ENCODE results near the gene TBC1D2B. TPM values are rescaled to one million over a fixed set of nuclear protein-coding genes. Genes with fewer than 3 reads are reported as not detected.

The TBC1D2B gene
- total RNA-seq, 1 donor from 2014 or later: 13.8 TPM

DNA sequence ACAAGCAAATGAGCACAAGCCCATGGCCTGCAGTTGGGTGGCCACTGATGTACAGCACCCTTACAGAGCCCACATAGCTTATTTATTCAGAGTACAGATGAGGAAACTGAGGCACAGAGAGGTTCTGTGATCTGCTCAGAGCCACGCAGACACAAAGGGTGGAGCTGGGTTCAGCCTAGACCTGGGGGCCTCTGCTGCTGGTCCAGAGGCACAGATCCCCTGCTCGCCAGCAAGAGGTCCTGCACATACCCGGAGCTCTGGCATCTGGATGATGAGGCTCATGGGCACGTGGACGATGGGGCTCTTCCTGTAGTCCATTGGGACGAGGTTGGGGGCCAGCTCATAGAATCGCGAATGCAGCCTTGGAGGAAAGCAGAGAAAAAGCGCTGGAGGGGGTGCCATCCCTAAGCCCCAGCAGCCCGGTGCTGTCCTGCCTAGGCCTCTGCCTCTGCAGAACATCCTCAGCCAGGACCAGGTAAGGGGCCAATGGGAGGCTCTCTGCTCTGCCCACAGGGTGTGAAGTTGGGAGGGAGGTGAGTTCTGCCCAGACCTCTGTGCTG lies 33.5 kb upstream of the TBC1D2B start:
- TF ChIP-seq, protein P1, sequence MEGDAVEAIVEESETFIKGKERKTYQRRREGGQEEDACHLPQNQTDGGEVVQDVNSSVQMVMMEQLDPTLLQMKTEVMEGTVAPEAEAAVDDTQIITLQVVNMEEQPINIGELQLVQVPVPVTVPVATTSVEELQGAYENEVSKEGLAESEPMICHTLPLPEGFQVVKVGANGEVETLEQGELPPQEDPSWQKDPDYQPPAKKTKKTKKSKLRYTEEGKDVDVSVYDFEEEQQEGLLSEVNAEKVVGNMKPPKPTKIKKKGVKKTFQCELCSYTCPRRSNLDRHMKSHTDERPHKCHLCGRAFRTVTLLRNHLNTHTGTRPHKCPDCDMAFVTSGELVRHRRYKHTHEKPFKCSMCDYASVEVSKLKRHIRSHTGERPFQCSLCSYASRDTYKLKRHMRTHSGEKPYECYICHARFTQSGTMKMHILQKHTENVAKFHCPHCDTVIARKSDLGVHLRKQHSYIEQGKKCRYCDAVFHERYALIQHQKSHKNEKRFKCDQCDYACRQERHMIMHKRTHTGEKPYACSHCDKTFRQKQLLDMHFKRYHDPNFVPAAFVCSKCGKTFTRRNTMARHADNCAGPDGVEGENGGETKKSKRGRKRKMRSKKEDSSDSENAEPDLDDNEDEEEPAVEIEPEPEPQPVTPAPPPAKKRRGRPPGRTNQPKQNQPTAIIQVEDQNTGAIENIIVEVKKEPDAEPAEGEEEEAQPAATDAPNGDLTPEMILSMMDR (IDR thresholded peaks at IDR 0.05; ENCODE audit: unreplicated experiment): no peak
- Mint-ChIP-seq H3K4me1 (ENCODE audit: unreplicated experiment) (peaks cover 1% of the 10 kb centered on the region), H3K27ac (ENCODE audit: unreplicated experiment) (no peak overlapping the region), H3K4me3 (ENCODE audit: unreplicated experiment) (no peak overlapping the region), H3K27me3 (ENCODE audit: unreplicated experiment) (no peaks in the 10 kb centered on the region), H3K9me3 (ENCODE audit: unreplicated experiment) (no peaks in the 10 kb centered on the region), H3K36me3 (ENCODE audit: low read depth, unreplicated experiment) (no peaks in the 10 kb centered on the region)
- DNase-seq (ENCODE audit: low spot score): no peak

DNA sequence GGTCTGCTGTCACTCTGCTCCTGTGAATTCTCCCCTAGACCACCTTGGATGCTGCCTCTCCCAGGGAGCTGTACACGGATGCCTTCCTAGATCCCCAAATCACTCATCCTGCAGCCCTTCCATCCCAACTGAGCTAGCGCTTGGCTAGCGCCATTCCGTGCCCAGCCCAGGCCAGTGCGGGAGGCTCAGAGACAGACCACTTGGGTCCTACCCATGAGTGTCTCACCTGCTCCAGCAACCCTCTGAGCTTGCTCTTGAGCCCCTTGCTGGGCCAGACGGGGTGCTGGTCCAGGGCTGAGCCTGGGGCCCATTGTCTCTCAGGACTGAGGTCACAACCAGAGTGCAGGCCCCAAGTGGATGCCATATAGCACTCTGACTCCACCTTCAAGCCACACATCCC lies 32.6 kb upstream of the TBC1D2B start:
- Mint-ChIP-seq H3K36me3 (ENCODE audit: low read depth, unreplicated experiment) (no peaks in the 10 kb centered on the region), H3K9me3 (ENCODE audit: unreplicated experiment) (no peaks in the 10 kb centered on the region), H3K4me1 (ENCODE audit: unreplicated experiment) (peaks cover 4% of the 10 kb centered on the region), H3K27me3 (ENCODE audit: unreplicated experiment) (no peaks in the 10 kb centered on the region), H3K4me3 (ENCODE audit: unreplicated experiment) (no peak overlapping the region), H3K27ac (ENCODE audit: unreplicated experiment) (no peak overlapping the region)
- no peak for DNase-seq (ENCODE audit: low spot score)
- TF ChIP-seq, protein P1 (IDR thresholded peaks at IDR 0.05; ENCODE audit: unreplicated experiment): no peak

DNA sequence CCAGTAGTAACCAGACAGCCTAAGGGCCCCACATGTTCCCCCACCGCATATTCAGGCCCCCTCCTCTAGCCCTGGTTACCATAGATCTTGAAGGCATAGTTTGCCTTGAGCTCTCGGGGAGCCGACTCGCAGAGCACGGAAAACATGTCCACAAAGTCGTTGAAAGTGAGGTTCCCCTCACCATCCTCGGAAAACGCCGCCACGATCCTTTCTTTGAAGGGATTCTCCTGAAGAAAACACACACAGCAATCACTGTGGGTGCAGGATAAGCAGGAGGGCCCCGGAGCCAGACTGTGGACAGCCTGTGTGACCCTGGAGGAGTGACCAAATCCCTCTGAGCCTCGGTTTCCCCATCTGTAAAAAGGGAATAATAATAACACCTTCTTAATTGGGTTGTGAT lies 31.6 kb upstream of the TBC1D2B start:
- TF ChIP-seq, protein P1 (IDR thresholded peaks at IDR 0.05; ENCODE audit: unreplicated experiment): no peak
- Mint-ChIP-seq H3K27me3 (ENCODE audit: unreplicated experiment) (peaks cover 4% of the 10 kb centered on the region), H3K36me3 (ENCODE audit: low read depth, unreplicated experiment) (no peaks in the 10 kb centered on the region), H3K4me1 (ENCODE audit: unreplicated experiment) (peaks cover 9% of the 10 kb centered on the region), H3K27ac (ENCODE audit: unreplicated experiment) (no peak overlapping the region), H3K4me3 (ENCODE audit: unreplicated experiment) (no peak overlapping the region), H3K9me3 (ENCODE audit: unreplicated experiment) (no peaks in the 10 kb centered on the region)
- DNase-seq (ENCODE audit: low spot score): no peak

DNA sequence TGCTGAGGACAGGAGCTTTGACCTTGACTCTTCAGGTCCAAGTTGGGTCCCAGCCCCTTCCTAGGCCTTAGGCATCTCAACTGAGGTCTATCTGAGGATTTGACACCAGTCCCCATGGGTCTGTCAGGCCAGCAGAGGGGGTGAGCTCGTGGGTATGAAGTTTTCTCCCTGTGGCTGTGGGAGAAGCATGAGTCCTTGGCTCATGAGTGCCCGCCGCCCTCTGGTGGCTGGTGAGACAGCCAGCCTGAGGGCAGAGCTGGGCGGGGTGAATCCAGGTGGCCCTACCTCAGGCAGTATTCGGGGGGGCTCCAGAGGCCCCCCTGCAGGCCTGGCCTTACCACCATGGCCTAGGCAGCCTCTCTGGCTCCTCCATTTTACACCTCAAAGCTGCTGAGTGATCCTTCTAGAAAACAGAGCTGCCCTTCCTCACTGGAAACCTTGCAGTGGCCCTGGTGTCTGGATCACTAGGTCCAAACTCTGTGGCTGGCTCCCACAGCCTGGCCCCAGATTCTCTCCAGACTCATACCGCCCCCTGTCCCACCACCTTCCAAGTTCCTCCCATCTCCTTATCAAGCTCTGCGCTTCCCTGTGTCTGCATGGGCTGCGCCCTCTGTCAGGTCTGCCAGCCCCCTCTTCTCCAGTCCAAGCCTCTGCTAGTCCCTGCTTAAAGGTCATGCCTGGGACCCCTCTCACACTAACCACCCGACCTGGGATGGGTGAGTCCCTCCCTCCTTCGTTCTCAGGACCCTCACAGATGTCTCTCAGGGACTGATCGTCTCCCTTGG lies 31.0 kb upstream of the TBC1D2B start:
- peak; percentile 87 for DNase-seq (ENCODE audit: low spot score)
- TF ChIP-seq, protein P1 (IDR thresholded peaks at IDR 0.05; ENCODE audit: unreplicated experiment): peak; percentile 84
- H3K4me1 Mint-ChIP-seq (ENCODE audit: unreplicated experiment): peaks cover 14% of the 10 kb centered on the region
- peaks cover 4% of the 10 kb centered on the region for H3K27me3 Mint-ChIP-seq (ENCODE audit: unreplicated experiment)
- H3K36me3 Mint-ChIP-seq (ENCODE audit: low read depth, unreplicated experiment): no peaks in the 10 kb centered on the region
- H3K9me3 Mint-ChIP-seq (ENCODE audit: unreplicated experiment): no peaks in the 10 kb centered on the region
- peak overlapping the region; percentile 44 for H3K4me3 Mint-ChIP-seq (ENCODE audit: unreplicated experiment)
- no peak overlapping the region for H3K27ac Mint-ChIP-seq (ENCODE audit: unreplicated experiment)

DNA sequence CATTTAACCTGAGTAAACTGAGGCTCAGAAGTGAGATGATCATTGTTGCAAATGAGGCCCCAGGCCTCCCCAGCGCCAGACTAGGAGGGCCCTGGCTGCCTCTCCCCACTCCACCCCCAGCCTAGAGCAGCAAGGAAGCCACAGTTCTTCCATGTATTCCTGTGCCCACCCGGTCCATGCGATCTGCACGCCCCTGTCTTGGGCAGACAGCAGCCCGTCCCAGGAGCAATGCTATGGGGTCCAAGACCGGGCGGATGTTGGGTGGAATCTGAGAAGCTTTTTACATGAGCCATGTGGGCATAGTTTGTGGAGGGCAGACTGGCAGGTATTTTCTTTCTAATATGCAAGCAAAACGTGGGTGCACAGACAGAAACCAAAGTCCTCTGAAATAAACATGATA lies 30.0 kb upstream of the TBC1D2B start:
- TF ChIP-seq, protein P1 (IDR thresholded peaks at IDR 0.05; ENCODE audit: unreplicated experiment): no peak
- H3K4me3 Mint-ChIP-seq (ENCODE audit: unreplicated experiment): no peak overlapping the region
- H3K36me3 Mint-ChIP-seq (ENCODE audit: low read depth, unreplicated experiment): no peaks in the 10 kb centered on the region
- H3K4me1 Mint-ChIP-seq (ENCODE audit: unreplicated experiment): peaks cover 14% of the 10 kb centered on the region
- DNase-seq (ENCODE audit: low spot score): no peak
- H3K27ac Mint-ChIP-seq (ENCODE audit: unreplicated experiment): no peak overlapping the region
- no peaks in the 10 kb centered on the region for H3K9me3 Mint-ChIP-seq (ENCODE audit: unreplicated experiment)
- peaks cover 4% of the 10 kb centered on the region for H3K27me3 Mint-ChIP-seq (ENCODE audit: unreplicated experiment)
